GM19455 (cell line): ENCODE measurements around the gene ACYP2.

Source experiments
- ATAC-seq: cut with Tn5 transposase; IDR thresholded peaks from one replicate; pipeline ENCODE4 v1.9.1; 2021; ENCODE audit not compliant: unreplicated experiment

The ACYP2 gene

GRCh38 chr2:54149638-54150441, 34.4 kb downstream of the ACYP2 start:
- no peak for ATAC-seq

- no peak for ATAC-seq
Observed at GRCh38 chr2:54158311-54158710, 42.9 kb downstream of the ACYP2 start.

- ATAC-seq = no peak
Observed at GRCh38 chr2:54161660-54162424, 46.4 kb downstream of the ACYP2 start.

DNA sequence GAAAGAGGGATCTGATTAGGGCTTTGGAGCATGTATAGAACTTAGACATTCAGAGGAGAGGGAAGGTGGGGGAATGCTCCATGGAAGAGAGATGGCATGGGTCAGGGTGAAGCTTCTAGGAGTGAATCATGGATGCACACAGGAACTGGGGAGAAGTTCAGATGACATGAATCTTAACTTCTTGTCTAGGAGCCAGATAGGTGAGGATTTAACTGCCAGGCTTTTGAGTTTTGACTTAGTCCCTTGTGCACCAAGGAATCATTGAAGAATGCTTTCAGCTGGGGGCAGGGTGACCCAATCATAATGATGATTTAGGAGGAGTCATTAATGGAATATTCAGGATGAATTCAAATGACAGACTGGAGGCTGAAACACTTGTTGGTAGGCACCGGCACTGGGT, 48.7 kb downstream of the ACYP2 start:
- ATAC-seq = no peak

DNA sequence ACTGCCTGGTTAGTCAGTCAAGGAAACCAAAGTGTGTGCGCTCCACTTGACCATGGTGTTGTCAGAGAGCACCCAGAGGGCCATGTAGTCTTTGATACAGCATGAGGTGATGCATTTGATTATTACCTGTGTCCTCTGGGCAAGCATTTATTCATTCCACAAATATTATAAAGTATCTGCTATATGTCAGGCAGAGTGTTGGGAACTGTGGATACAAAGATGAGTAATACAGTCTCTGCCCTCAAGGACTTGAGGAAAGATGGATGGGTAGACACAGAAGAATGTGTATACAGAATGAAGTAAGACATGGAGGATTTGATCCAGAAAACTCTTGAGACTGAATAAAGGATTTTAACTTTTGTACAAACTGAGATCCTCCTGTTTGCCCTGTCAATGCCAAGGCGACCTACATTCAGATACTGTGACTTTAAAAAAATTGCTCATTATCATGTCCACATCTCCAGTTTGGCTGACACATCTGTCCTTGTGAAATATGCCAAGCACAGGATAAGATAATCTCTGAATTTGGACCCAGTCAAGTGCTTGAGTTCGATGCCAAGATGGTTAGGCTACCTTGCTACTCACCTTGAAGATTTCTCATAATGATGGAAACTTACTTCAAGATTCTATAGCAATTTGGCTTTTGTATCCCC, 50.8 kb downstream of the ACYP2 start:
- no peak for ATAC-seq

DNA sequence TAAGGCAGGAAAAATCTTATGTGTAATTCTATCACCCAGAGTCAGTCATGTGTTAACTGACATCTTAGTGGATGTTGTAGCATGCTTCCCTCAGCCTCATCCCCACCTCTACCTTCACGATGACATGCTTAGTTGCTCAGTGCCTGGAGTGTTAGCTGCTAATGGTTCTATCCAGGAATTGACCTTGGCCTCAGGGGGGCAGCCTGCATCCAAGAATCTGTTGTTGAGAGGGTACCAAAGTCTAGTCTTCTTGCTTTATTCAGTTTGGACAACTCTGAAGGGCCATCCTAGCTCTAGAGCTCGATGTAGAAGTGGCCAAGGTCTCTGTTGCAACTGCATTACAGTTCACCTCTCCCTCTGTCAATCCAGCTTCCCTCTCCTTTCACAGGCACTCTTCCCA, 61.2 kb downstream of the ACYP2 start:
- ATAC-seq = no peak

DNA sequence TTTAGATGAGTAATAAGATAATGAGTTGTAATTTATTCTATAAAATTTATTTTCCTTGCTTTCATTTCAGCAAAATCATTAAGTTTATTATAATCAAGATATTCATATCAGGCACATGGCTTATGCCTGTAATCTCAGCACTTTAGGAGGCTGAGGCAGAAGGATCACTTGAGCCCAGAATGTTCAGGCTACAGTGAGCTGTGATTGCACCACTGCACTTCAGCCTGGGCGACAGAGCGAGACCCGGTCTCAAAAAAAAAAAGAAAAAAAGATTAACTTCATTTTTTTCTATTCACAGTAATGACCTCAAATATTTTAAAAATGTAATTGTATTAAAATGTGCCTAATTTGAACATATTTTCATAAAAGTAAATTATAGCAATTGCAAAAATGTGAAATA, 67.9 kb downstream of the ACYP2 start:
- no peak for ATAC-seq

DNA sequence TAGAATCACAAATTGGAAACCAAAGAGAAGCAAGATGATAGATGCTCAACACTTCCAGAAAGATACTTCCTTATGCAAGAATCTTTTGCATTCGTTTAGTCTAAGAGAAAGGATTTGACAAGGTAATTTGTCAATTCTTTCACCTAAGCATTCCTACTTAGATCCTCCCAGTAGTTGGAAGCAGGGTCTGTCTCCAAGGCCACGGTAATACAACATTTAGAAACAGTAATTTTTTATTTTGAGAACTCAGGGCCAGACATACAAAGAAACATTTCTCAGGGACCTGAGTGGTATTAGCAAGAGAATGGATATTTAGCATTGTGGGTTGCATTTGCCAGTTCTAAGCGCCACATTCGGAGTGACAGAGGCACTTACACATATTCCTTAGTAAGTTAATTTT, 68.6 kb downstream of the ACYP2 start:
- no peak for ATAC-seq

DNA sequence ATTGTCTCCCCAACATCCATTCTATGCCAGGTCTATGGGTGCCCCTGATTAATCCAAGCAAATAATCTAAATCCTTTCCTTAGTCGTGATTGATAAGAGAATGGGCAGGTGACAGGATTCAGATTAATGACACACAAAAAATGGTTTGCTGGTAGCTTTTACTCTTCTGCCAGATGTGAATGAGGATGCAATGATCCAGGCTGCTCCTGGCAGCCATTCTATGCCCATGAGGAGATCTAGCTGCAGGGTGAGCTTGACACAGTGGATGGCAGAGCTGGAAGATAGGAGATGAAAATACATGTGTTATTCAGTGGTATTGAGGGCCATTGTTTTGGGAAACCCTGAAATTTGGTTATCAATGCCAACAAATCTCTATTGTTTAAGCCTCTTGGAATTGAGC, 69.7 kb downstream of the ACYP2 start:
- no peak for ATAC-seq

DNA sequence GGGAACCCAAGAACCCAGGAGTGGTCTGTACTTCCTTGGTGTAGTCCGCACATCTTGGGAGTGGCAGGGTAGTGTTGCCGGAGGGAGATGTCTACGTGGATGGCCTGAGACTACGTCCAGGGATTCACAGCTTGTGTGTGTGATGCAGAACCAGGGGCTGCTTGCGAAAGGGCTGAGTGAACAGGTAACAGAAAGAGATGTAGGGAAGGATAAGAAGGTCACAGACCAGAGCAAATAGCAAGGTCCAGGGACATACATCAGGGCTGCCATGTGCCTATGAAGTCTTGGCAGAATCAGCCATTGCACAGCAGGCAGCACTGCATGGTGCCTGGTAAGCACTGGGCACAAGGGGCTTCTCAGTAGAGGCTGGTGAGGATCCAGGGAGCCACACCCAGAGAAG, 71.9 kb downstream of the ACYP2 start:
- no peak for ATAC-seq

DNA sequence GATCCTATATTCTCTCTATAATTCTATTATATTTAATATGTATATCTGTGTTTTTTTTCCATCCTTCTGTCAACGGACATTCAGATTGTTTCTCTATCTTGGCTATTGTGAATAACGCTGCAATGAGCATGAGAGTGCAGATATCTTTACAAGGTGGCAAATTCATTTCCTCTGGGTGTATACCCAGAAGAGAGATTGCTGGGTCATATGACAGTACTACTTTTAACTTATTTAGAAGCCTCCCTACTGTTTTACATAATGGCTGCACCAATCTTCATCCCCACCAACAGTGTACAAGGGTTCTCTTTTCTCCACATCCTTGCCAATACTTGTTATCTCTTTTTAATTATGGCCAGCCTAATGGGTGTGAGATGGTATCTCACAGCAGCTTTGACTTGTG, 74.1 kb downstream of the ACYP2 start:
- ATAC-seq = no peak

- ATAC-seq = no peak
Observed at GRCh38 chr2:54191361-54192135, 76.1 kb downstream of the ACYP2 start.

DNA sequence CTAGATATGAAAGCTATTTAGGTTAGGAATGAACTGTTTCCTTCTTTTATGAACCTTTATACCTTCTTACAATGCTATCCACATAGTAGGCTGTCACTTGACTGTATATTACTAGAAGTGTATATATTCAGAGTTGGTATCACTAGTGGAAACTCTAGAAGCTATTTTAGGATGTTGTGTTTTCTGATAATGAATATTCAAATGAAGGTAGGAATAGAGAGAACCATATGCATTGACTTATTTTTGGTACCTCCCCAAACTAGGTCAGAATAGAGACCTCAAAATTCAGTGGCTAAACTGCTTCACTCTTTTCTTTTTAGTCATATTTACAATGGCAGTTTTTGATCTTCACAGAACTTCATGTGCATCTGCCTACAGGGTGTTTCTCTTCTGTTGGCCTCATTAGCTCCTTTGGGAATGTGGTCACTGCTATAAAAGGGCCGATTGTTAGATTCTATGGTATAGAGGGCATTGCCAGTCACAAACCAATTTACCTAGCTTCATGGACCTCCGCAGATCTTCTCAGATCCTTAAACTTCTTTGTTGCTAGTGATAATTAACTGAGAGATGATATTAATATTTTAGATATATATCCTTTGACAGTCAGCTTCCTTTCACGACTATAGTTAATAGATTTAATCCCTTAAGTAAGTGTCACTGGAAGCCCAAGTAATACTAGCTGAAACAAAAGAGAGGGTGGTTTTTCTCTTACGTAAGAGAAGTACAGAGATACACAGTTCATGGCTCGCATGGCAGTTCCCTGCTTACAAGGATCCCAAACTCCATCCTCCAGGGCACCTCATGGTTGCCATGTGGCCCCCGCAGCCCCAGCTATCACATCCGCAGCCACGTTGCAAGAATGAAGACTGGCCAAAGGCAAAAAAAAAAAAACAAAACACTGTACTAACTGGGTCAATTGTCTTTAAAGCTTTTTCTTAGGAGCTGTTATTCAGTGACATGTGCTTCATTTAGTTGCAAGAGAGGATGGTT, 79.6 kb downstream of the ACYP2 start:
- no peak for ATAC-seq

GRCh38 chr2:54196646-54197045, 81.2 kb downstream of the ACYP2 start:
- no peak for ATAC-seq

DNA sequence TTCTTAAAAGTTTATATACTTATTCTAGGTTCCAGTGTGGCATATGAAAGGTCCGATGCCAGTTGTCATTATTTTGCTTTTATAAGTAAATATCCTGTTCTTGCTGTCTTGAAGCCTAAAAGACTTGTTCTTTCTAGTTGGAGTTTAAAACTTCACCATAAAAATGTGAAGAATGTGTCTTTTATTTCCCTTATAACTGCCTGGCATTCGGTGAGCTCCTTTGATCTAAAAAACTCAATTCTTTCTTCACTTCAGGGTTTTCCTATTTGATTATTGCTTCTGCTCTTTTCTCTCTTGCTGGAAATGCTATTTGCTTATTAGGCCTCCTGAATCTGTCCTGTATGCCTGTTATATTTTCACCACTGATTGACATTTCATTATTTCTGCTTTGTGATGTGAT, 89.1 kb downstream of the ACYP2 start:
- ATAC-seq = no peak

DNA sequence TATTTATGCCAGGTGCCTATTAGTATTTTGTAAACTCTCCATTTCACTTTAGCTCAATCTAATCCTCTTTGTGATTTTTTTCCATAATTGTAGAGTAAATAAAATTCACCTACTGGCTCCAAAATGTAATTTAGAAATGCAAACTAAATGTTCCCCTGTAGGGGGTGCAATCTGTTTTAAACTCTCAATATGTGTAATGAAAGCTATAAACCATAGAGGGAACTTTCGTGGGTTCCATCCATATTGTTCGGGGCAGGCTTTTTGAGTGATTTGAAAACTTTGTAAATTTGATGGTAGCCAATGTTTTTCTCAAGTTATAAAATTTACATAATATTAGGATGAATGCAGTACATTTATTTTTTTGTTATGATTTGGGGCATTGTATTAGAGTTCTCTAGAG, 91.2 kb downstream of the ACYP2 start:
- no peak for ATAC-seq

GRCh38 chr2:54207666-54208195, 92.3 kb downstream of the ACYP2 start:
- no peak for ATAC-seq

DNA sequence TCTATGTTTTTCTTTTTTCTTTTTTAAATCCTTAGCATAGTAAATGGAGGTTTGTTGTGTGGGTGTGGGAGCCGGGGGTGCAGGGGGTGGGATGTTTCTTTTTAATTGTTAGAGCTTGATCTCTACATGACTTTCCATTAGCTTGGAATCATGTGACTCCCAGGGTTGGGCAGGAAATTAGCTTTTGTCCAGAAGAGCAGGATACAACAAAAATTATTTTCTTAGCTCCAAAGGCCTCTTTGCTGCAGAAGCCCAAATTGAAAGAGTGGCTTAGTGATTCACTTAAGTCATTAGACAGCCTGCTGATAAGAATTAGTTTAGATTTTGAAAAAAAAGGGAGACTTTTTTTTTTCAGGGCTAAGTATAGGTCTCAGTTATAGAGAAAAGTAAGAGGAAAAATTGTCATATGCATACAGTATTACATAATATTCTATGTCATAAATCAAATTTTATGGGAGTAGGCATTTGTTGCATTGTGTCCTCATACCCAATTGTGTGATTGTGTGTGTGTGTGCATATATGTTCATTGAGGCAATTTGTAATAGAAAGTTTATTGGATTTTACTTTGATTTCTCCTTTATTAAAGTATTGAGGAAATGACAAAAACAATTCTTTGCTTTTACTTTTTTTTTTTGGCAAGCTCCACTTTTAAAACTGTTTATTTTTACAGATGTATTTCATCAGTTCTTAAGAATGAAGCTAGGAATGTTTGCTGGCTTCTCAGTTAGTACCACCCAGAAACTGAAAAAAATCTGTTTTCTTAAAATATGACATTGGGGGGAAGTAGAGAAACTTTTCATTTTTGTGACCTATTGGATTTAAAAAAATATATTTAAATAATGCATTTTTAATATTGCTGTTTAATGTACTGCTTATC, 93.2 kb downstream of the ACYP2 start:
- no peak for ATAC-seq

DNA sequence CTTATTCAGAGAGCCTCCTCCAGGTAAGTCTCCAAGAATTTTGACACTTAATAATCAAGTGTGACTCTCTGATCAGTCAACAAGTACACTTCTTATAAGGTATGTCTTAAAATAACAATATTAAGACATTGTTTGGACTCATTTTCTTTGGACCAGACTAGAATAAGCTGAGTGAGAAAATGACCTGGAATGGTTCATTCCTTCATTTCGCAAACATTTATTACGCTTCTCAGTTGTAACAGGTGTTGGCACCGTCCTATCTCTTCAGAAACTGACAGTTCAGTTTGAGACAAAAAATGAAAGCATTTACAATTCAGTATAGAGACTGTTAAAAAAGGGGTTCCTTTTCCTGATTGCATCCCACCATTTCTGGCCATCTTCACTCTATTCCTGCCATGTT, 94.0 kb downstream of the ACYP2 start:
- ATAC-seq = no peak
